ENCODE data around the gene TSEN54.

DNA sequence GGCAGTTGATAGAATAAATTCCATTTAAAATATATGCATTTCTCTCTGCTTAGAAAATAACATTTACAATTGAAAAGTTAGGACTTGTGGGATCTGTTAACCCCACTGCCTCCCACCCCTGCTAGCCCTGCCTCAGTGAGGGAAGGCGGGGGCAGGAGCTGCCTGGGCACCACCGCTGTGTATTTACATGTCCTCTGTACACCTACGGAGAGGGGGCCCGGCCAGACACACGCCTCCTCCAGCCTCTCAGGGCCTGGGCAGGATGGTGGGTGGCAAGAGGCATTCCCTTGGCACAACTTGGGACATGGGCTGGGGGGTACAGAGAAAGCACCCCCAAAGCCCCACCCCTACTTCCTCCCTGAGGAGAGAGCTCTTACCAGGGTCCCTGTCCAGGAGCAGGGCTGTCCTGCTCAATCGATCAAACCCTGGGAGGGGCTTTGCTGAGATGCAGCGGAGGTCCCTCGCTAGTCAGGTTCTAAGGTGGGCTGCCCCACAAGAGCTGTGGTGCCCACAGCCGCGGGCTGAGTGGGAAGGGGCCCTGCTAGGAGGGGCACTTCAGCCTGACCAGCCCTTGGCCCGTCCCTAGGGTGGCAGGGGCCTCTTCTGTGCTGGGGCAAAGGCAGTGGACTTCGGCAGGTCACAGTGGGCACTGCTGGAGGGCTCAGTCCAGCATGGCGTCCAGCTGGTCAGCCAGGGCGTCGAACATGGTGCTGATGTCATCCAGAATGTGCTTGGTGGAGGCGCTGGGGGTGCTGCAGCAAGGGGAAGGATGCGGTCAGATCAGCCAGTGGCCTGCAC, 15.7 kb upstream of the TSEN54 start:
- TF ChIP-seq TAF1 (IDR thresholded peaks at IDR 0.05; ENCODE audit: borderline replicate concordance, insufficient read depth, low read length) (no peak), FOXP2 (optimal IDR thresholded peaks at IDR 0.05; ENCODE audit: borderline replicate concordance, extremely low read depth, extremely low read length, insufficient read depth) (no peak)

All from PFSK-1 (cell line).